VCaP (cell line): ENCODE results near the gene XIRP1.

Experiments used
- H3K27ac ChIP-seq: fragments of 450-650 bp; 2 replicates; pipeline ENCODE4 v1.5.1; 2017
- TF ChIP-seq, protein P1 (sequence below): fragments of 450-650 bp; conservative IDR thresholded peaks from 2 replicates; pipeline ENCODE4 v1.5.1; 2017; ENCODE audit warnings: mild to moderate bottlenecking, moderate library complexity

XIRP1 gene

DNA sequence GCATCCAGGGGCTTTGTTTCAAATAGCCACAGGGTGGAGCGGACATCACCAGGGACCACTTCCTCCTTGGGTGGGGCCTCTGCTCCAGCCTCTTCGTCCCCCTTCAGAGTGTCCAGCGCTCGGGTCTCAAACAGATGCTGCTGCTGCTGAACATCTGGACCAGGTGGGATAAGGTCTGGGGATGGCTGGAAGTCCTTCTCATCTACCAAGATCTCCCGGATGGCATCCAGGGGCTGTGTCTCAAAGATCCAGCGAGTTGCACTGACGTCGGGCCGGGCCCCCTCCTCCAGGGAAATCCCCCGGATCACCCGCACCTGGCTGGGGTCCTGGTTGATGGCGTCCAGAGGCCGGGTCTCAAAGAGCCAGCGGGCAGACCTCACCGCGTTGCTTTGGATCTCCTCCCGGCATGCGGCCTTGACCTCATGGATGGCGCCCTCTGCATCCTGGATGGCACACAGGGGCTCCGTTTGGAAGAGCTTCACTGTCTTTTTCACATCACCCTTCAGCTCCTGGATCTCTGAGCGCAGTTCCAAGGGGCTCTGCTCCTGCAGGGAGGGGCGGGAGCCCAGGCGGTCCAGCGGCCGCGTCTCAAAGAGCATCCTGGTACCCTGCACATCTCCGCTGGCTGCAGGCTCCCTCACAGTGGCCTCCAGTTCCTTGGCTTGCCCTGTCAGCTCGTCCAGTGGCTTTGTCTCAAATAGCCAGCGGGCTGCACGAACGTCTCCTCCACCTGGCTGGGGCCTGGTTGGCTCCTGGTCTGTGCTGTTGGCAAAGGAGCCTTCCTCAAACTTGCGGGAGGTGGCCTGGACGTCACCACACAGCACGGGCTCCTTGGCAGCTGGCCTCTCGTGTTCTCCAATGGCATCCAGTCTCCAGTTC lies 3.9 kb downstream of the XIRP1 start:
- TF ChIP-seq, protein P1, sequence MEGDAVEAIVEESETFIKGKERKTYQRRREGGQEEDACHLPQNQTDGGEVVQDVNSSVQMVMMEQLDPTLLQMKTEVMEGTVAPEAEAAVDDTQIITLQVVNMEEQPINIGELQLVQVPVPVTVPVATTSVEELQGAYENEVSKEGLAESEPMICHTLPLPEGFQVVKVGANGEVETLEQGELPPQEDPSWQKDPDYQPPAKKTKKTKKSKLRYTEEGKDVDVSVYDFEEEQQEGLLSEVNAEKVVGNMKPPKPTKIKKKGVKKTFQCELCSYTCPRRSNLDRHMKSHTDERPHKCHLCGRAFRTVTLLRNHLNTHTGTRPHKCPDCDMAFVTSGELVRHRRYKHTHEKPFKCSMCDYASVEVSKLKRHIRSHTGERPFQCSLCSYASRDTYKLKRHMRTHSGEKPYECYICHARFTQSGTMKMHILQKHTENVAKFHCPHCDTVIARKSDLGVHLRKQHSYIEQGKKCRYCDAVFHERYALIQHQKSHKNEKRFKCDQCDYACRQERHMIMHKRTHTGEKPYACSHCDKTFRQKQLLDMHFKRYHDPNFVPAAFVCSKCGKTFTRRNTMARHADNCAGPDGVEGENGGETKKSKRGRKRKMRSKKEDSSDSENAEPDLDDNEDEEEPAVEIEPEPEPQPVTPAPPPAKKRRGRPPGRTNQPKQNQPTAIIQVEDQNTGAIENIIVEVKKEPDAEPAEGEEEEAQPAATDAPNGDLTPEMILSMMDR: no peak
- H3K27ac ChIP-seq: no peak overlapping the region

DNA sequence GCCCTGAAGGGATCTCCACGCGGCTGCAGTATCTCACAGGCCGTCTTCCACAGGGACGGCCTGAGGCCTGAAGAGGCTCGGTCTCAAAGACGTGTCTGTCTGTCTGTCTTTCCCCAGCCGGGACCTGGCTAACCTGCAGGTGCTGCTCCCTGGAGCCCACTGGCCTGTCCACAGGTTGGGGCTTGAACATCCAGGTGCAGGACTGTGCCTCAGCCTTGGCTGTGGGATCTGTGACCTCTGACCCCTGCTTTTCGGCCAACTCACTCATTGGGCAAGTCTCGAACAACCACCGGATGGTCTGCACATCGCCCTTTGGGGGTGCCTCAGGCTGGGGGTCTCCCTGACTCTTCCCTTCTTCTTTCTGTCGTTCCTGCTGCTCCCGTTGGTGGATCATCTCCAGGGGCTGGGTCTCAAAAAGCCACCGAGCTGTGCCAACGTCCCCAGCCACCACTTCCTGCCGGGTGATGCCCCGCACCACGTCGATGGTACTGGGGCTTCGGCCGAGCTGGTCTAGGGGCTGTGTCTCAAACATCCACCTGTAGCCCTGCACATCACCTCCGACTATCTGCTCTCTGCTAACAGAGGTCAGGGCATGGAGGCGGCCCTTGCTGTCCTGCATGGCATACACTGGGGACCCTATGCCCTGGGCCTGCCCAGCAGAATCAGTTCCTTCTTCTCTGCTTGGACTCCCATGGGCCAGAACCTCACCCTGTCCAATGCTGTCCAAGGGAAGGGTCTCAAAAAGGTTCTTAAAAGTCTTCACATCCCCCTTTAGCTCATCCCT lies 4.8 kb downstream of the XIRP1 start:
- TF ChIP-seq, protein P1: no peak
- H3K27ac ChIP-seq: no peak overlapping the region

DNA sequence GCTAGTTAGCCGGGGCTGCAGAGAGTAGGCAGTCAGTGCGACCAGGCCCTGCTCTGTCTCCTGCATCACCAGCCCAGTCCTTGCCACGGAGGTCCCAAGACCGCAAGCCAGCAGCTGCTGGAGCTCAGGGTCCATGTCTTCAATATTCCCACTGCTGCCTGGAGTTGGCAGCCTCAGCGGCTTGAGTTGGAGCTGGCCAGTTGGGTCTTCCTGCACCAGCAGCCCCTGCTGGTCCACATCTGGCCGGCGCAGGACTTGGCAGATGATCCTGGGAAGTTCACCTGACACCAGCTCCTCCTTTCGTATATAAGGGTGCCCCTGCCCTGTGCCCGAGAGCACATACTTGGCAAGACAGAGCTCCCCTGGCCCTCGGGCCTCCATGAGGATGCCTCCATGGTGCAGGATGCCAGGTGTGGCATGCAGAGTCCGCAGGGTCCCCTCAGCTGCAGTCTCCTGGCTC lies 5.7 kb downstream of the XIRP1 start:
- no peak overlapping the region for H3K27ac ChIP-seq
- TF ChIP-seq, protein P1: no peak

DNA sequence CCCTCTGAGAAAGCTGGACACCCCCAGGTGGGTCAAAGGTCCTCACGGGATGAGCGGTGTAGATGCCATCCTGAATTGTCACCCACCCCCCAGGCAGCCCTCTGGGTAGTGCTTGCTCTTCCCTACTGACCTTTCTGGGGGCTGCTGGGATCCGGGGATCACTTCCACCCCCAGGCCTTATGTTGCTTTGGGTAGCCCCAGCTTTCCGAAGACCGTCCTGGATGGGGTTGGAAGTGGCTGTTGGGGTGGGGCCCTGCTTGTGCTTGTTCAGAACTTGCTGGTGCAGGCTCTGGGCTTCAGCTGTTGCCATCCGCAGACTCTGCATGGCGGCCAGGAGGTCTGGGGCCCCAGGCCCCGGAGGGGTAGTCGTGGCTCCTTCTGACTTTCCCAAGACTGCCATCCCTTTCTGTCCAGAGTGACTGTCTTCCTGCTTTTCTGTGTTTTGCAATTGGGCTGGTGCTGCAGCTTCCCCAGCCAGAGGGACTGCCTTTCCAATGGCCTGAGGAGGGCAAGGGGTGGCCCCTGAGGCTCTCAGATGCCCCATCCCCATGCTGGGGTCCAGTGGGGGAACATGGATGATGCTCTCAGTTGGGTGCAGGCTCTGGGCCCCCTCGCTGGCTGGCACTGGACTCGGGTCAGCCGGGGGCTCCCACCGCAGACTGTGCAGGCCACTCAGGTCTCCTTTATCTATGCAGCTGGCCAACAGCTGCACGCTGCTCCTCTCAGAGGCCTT lies 6.3 kb downstream of the XIRP1 start:
- TF ChIP-seq, protein P1: no peak
- H3K27ac ChIP-seq: no peak overlapping the region

DNA sequence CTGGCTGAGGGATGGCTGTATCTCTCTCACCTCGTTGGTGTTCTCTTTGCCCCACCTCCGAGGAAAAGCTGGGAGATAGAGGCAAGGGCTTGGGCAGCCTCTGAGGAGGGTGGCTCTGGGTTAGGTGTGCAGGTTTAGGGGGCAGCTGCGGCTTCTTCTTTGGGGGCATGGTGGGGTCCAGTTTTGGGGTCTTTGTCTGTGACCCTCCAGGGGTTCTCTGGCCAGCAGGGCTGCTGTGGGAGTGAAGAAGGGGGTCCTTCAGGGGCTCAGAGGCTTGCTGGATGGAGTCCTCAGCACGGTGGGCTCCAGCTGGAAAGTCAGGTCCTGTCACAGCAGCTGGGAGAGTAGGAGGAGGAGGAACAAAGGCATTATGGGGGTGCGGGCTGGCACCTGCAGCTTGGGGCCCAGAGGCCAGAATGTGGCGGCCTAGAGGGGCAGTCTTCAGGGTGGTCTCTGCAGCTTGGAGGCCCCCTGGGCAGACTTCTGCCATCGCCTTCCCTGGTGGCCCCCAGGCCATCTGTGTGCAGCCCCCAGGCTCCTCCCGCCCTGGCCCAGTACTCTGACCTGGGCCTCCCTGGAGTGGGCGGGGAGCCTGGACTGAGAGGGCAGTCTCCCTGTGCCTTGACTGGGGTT lies 7.0 kb downstream of the XIRP1 start:
- no peak overlapping the region for H3K27ac ChIP-seq
- TF ChIP-seq, protein P1: no peak

DNA sequence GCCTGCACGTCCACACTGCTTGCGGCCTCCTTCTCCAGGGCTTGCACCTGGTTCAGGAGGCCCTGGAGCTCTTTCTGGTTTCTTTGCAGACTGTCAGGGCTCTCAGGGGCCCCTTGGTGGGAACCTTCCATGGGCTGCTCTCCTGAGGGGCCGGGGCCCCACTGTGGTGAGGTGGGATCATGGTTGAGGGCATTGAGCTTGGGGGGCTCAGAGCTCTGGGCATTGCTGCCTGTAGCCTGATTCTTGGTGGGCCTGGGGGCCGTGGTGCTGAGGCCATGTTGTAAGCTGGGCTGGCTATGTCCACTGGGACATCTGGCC lies 7.5 kb downstream of the XIRP1 start:
- TF ChIP-seq, protein P1: no peak
- no peak overlapping the region for H3K27ac ChIP-seq
